ENCODE measurements around the gene CRELD2.

The CRELD2 gene

GRCh38 chr22:49877642-49878041, 40.8 kb upstream of the CRELD2 start:
- ATAC-seq (ENCODE audit: insufficient read depth, low read depth) (no peak), DNase-seq (no peak)
- H3K9me3 ChIP-seq (ENCODE audit: insufficient read depth, low read length, severe bottlenecking), result no peaks in the 10 kb centered on the region
- H3K27ac ChIP-seq (ENCODE audit: low read length), result no peak overlapping the region
- H3K4me1 ChIP-seq (ENCODE audit: insufficient read depth, low read length), result no peaks in the 10 kb centered on the region
- H3K27me3 ChIP-seq (ENCODE audit: insufficient read depth, low read length, poor library complexity), result no peaks in the 10 kb centered on the region
- H3K9ac ChIP-seq (ENCODE audit: low read depth, low read length), result no peak overlapping the region
- no peak for TF ChIP-seq EZH2 (IDR thresholded peaks at IDR 0.05; ENCODE audit: borderline replicate concordance, low read depth, low read length, severe bottlenecking)
- no peak for TF ChIP-seq CTCF (IDR thresholded peaks at IDR 0.05; ENCODE audit: borderline replicate concordance, extremely low read depth, low read length, poor library complexity, severe bottlenecking)
- no peak overlapping the region for H3K4me2 ChIP-seq (ENCODE audit: insufficient read depth, low read length)
- H3K36me3 ChIP-seq (ENCODE audit: insufficient read depth, low read length), result peaks cover 11% of the 10 kb centered on the region
- H4K20me1 ChIP-seq (ENCODE audit: insufficient read depth, low read length), result peaks cover 39% of the 10 kb centered on the region
- H3K79me2 ChIP-seq (ENCODE audit: insufficient read depth, low read length), result peaks cover 93% of the 10 kb centered on the region
- no peak overlapping the region for H3K4me3 ChIP-seq (ENCODE audit: low read depth in 1 of 2, low read length in 2 of 2)
- no peak overlapping the region for H2AFZ ChIP-seq (ENCODE audit: low read depth, low read length)

GRCh38 chr22:49878206-49878605, 40.2 kb upstream of the CRELD2 start:
- Histone ChIP-seq H3K9me3 (ENCODE audit: insufficient read depth, low read length, severe bottlenecking) (no peaks in the 10 kb centered on the region), H3K79me2 (ENCODE audit: insufficient read depth, low read length) (peaks cover 94% of the 10 kb centered on the region), H3K4me2 (ENCODE audit: insufficient read depth, low read length) (no peak overlapping the region), H3K4me3 (ENCODE audit: low read depth in 1 of 2, low read length in 2 of 2) (no peak overlapping the region), H4K20me1 (ENCODE audit: insufficient read depth, low read length) (peaks cover 38% of the 10 kb centered on the region), H3K27ac (ENCODE audit: low read length) (no peak overlapping the region), H3K4me1 (ENCODE audit: insufficient read depth, low read length) (no peaks in the 10 kb centered on the region), H3K27me3 (ENCODE audit: insufficient read depth, low read length, poor library complexity) (no peaks in the 10 kb centered on the region), H3K9ac (ENCODE audit: low read depth, low read length) (no peak overlapping the region), H3K36me3 (ENCODE audit: insufficient read depth, low read length) (peaks cover 17% of the 10 kb centered on the region), H2AFZ (ENCODE audit: low read depth, low read length) (no peak overlapping the region)
- TF ChIP-seq EZH2 (IDR thresholded peaks at IDR 0.05; ENCODE audit: borderline replicate concordance, low read depth, low read length, severe bottlenecking) (no peak), CTCF (IDR thresholded peaks at IDR 0.05; ENCODE audit: borderline replicate concordance, extremely low read depth, low read length, poor library complexity, severe bottlenecking) (no peak)
- ATAC-seq (ENCODE audit: insufficient read depth, low read depth) (no peak), DNase-seq (no peak)

GRCh38 chr22:49879871-49880270, 38.6 kb upstream of the CRELD2 start:
- no peak overlapping the region for H3K9ac ChIP-seq (ENCODE audit: low read depth, low read length)

More at GRCh38 chr22:49879871-49880270, 38.6 kb upstream of the CRELD2 start:
- Histone ChIP-seq H3K27ac (ENCODE audit: low read length) (no peak overlapping the region), H3K36me3 (ENCODE audit: insufficient read depth, low read length) (peaks cover 33% of the 10 kb centered on the region), H3K4me1 (ENCODE audit: insufficient read depth, low read length) (no peaks in the 10 kb centered on the region), H3K4me2 (ENCODE audit: insufficient read depth, low read length) (no peak overlapping the region), H3K4me3 (ENCODE audit: low read depth in 1 of 2, low read length in 2 of 2) (no peak overlapping the region), H4K20me1 (ENCODE audit: insufficient read depth, low read length) (peaks cover 46% of the 10 kb centered on the region), H3K9me3 (ENCODE audit: insufficient read depth, low read length, severe bottlenecking) (no peaks in the 10 kb centered on the region), H3K79me2 (ENCODE audit: insufficient read depth, low read length) (peaks cover 94% of the 10 kb centered on the region), H3K27me3 (ENCODE audit: insufficient read depth, low read length, poor library complexity) (no peaks in the 10 kb centered on the region), H2AFZ (ENCODE audit: low read depth, low read length) (no peak overlapping the region)
- no peak for ATAC-seq (ENCODE audit: insufficient read depth, low read depth)
- TF ChIP-seq EZH2 (IDR thresholded peaks at IDR 0.05; ENCODE audit: borderline replicate concordance, low read depth, low read length, severe bottlenecking), result no peak
- no peak for TF ChIP-seq CTCF (IDR thresholded peaks at IDR 0.05; ENCODE audit: borderline replicate concordance, extremely low read depth, low read length, poor library complexity, severe bottlenecking)
- DNase-seq, result no peak
